LNCAP (cell line): Measurements from ENCODE around the gene PCNX1.

Source experiments
- CTCF ChIP-seq: fragments of 450-650 bp; IDR thresholded peaks from 2 replicates; pipeline ENCODE4 v1.5.1; 2017; ENCODE audit warnings: mild to moderate bottlenecking

PCNX1 gene

GRCh38 chr14:70972107-70972976 is 65.1 kb downstream of the PCNX1 start:
- peak; percentile 87 for TF ChIP-seq CTCF

GRCh38 chr14:70976591-70976990 is 69.3 kb downstream of the PCNX1 start:
- no peak for TF ChIP-seq CTCF

- no peak for TF ChIP-seq CTCF
These were observed 74.0 kb downstream of the PCNX1 start for GRCh38 chr14:70981000-70981952.

- no peak for TF ChIP-seq CTCF
These were observed 74.9 kb downstream of the PCNX1 start for GRCh38 chr14:70982200-70982599.

GRCh38 chr14:70987041-70987440 is 79.8 kb downstream of the PCNX1 start:
- no peak for TF ChIP-seq CTCF

GRCh38 chr14:70988452-70988851 is 81.2 kb downstream of the PCNX1 start:
- no peak for TF ChIP-seq CTCF

GRCh38 chr14:70993931-70994330 is 86.7 kb downstream of the PCNX1 start:
- no peak for TF ChIP-seq CTCF
